Measurements from ENCODE around the gene COLGALT1. TPM values are rescaled to one million over a fixed set of nuclear protein-coding genes. Genes with fewer than 3 reads are reported as not detected.
A peak's percentile ranks its signal among the peaks of the same experiment; 100 is the strongest.

The COLGALT1 gene
- total RNA-seq, 1 donor from 2014 or later = 140 TPM

DNA sequence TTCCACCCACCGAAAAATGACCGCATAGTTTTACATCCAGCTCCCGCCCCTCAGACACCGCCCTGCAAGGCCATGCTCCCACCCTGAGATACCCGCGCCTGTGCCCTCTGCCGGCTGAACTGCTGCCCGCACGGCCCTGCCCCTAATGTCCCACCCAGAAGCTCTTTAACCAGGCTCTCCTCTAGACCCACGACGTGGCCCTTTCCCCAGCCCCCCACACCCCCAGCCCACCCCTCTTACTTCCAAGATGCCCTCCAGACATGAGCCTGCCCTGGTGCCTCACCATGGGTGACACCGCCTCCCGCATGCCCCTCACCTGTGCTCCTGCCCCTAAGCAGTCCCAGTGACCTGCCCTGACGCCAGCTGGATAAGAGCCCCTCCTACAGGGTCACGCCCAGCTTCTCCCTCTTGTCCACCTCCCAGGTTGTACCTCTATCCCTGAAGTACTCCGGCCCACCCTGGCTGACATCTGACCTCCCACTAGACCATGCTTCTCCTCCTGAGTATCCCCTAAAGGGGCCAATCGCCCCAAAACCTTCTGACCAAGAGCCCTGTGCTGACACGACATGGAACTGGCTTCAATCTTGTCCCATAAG lies 51.2 kb downstream of the COLGALT1 start:
- Mint-ChIP-seq H3K9me3 (ENCODE audit: low read depth) (no peaks in the 10 kb centered on the region), H3K27ac (ENCODE audit: unreplicated experiment) (peak overlapping the region; percentile 85), H3K27me3 (ENCODE audit: low read depth) (peaks cover 16% of the 10 kb centered on the region), H3K4me3 (ENCODE audit: unreplicated experiment) (peak overlapping the region; percentile 76), H3K36me3 (ENCODE audit: low read depth) (no peaks in the 10 kb centered on the region), H3K4me1 (ENCODE audit: low read depth) (peaks cover 7% of the 10 kb centered on the region)
- DNase-seq (ENCODE audit: low spot score) = no peak
- TF ChIP-seq, protein P1, sequence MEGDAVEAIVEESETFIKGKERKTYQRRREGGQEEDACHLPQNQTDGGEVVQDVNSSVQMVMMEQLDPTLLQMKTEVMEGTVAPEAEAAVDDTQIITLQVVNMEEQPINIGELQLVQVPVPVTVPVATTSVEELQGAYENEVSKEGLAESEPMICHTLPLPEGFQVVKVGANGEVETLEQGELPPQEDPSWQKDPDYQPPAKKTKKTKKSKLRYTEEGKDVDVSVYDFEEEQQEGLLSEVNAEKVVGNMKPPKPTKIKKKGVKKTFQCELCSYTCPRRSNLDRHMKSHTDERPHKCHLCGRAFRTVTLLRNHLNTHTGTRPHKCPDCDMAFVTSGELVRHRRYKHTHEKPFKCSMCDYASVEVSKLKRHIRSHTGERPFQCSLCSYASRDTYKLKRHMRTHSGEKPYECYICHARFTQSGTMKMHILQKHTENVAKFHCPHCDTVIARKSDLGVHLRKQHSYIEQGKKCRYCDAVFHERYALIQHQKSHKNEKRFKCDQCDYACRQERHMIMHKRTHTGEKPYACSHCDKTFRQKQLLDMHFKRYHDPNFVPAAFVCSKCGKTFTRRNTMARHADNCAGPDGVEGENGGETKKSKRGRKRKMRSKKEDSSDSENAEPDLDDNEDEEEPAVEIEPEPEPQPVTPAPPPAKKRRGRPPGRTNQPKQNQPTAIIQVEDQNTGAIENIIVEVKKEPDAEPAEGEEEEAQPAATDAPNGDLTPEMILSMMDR (IDR thresholded peaks at IDR 0.05) = no peak

DNA sequence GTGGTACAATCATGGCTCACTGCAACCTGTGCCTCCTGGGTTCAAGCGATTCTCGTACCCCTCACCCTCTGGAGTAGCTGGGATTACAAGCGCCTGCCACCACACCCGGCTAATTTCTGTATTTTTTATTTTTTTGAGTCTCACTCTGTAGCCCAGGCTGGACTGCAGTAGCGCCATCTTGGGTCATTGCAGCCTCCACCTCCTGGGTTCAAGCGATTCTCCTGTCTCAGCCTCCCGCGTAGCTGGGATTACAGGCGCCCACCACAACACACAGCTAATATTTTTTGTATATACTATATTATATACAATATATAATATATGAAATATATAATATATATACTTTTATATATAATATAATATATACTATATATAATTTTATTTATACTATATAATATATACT lies 52.5 kb downstream of the COLGALT1 start:
- Mint-ChIP-seq H3K36me3 (ENCODE audit: low read depth) (no peaks in the 10 kb centered on the region), H3K27ac (ENCODE audit: unreplicated experiment) (no peak overlapping the region), H3K4me1 (ENCODE audit: low read depth) (peaks cover 7% of the 10 kb centered on the region), H3K9me3 (ENCODE audit: low read depth) (no peaks in the 10 kb centered on the region), H3K27me3 (ENCODE audit: low read depth) (peaks cover 6% of the 10 kb centered on the region), H3K4me3 (ENCODE audit: unreplicated experiment) (no peak overlapping the region)
- DNase-seq (ENCODE audit: low spot score) = no peak
- TF ChIP-seq, protein P1 (IDR thresholded peaks at IDR 0.05) = no peak

DNA sequence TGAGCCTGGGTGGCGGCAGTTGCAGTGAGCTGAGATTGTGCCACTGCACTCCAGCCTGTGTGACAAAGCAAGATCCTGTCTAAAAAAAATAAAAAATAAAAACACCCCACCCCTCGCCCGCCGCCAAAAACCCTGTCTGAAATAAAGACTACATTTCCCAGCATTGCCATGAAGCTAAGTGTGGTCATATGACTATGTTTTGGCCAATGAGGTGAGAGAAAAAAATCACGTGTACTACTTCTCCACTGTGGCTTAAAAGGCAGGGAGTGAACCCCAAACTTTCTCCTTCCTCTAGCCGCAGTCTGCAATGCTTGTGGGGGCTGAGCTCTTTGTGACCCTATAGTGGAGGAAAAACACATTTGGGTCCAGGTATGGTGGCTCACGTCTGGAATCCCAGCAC lies 54.9 kb downstream of the COLGALT1 start:
- Mint-ChIP-seq H3K9me3 (ENCODE audit: low read depth) (no peaks in the 10 kb centered on the region), H3K36me3 (ENCODE audit: low read depth) (no peaks in the 10 kb centered on the region), H3K27ac (ENCODE audit: unreplicated experiment) (no peak overlapping the region), H3K27me3 (ENCODE audit: low read depth) (no peaks in the 10 kb centered on the region), H3K4me1 (ENCODE audit: low read depth) (peaks cover 7% of the 10 kb centered on the region), H3K4me3 (ENCODE audit: unreplicated experiment) (no peak overlapping the region)
- TF ChIP-seq, protein P1 (IDR thresholded peaks at IDR 0.05) = no peak
- DNase-seq (ENCODE audit: low spot score) = no peak

- no peak overlapping the region for H3K4me3 Mint-ChIP-seq (ENCODE audit: unreplicated experiment)
- DNase-seq (ENCODE audit: low spot score) = peak; percentile 25
- H3K27ac Mint-ChIP-seq (ENCODE audit: unreplicated experiment) = no peak overlapping the region
- no peaks in the 10 kb centered on the region for H3K27me3 Mint-ChIP-seq (ENCODE audit: low read depth)
- TF ChIP-seq, protein P1 (IDR thresholded peaks at IDR 0.05) = no peak
- H3K36me3 Mint-ChIP-seq (ENCODE audit: low read depth) = no peaks in the 10 kb centered on the region
- H3K4me1 Mint-ChIP-seq (ENCODE audit: low read depth) = peaks cover 4% of the 10 kb centered on the region
- no peaks in the 10 kb centered on the region for H3K9me3 Mint-ChIP-seq (ENCODE audit: low read depth)
Measured at GRCh38 chr19:17611462-17612244, 56.2 kb downstream of the COLGALT1 start.

DNA sequence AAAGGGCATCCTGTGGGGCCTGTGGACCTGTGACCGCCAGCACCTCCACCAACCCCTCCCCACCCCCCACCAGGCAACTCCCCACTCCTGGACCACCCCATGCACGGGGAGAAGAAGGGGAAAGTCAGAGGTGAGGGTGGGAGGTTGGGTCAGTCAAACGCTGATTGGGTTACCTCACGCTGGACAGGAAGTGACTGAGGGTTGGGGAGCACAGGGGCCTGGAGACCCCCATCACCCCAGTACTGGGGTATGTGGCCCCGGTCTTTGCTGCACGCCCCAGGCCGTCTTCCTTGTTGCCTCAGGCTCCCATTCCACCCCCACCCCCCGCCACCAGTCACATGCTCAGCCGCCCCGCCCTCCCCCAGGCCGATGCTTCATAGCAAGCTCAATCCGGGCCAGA lies 59.0 kb downstream of the COLGALT1 start:
- DNase-seq (ENCODE audit: low spot score) = peak; percentile 59
- TF ChIP-seq, protein P1 (IDR thresholded peaks at IDR 0.05) = no peak
- Mint-ChIP-seq H3K36me3 (ENCODE audit: low read depth) (no peaks in the 10 kb centered on the region), H3K4me3 (ENCODE audit: unreplicated experiment) (no peak overlapping the region), H3K9me3 (ENCODE audit: low read depth) (no peaks in the 10 kb centered on the region), H3K27ac (ENCODE audit: unreplicated experiment) (no peak overlapping the region), H3K27me3 (ENCODE audit: low read depth) (peaks cover 3% of the 10 kb centered on the region), H3K4me1 (ENCODE audit: low read depth) (no peaks in the 10 kb centered on the region)

Data from chondrocyte (in vitro differentiated cells).